T follicular helper cell (primary cell): ENCODE measurements around the gene VSTM2B.

ENCODE experiments used
- DNase-seq: peaks from one replicate; pipeline ENCODE4 v3.0.0-alpha.2; 2020; ENCODE audit warnings: low read depth

VSTM2B gene

DNA sequence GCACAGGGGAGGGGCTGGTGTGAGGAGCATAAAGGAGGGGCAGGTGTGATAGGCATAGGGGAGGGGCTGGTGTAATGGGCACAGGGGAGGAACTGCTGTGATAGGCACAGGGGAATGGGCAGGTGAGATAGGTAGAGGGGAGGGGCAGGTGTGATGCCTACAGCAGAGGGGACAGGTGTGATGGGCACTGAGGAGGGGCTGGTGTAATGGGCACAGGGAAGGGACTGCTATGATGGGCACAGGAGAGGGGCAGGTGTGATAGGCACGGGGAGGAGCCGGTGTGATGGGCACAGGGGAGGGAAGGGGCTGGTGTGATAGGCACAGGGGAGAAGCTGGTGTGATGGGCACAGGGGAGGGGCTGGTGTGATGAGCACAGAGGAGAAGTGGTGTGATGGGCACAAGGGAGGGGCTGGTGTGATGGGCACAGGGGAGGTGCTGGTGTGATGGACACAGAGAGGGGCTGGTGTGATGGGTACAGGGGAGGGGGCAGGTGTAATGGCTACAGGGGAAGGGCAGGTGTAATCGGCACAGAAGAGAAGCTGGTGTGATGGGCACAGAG lies 40.8 kb downstream of the VSTM2B start:
- no peak for DNase-seq

GRCh38 chr19:29567366-29567915 lies 41.6 kb downstream of the VSTM2B start:
- DNase-seq: no peak

GRCh38 chr19:29568036-29569025 lies 42.5 kb downstream of the VSTM2B start:
- no peak for DNase-seq

- DNase-seq: no peak
These were observed 43.5 kb downstream of the VSTM2B start for GRCh38 chr19:29569038-29569911.

DNA sequence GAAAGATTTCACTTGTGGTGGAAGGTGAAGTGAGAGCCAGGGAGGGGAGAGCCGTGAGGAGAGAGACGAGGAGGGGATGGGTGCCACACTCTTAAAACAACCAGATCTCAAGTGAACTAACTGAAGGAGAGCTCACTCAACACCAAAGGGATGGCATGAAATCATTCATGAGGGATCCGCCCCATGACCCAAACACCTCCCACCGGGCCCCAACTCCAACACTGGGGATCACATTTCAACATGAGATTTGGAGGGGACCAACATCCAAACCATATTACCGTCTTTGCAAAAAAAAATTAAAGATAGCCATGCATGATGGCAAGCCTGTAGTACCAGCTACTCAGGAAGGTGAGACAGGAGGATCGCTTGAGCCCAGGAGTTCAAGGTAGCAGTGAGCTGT lies 45.4 kb downstream of the VSTM2B start:
- DNase-seq: no peak

GRCh38 chr19:29573486-29573885 lies 47.7 kb downstream of the VSTM2B start:
- no peak for DNase-seq

GRCh38 chr19:29574510-29574909 lies 48.7 kb downstream of the VSTM2B start:
- DNase-seq: no peak

DNA sequence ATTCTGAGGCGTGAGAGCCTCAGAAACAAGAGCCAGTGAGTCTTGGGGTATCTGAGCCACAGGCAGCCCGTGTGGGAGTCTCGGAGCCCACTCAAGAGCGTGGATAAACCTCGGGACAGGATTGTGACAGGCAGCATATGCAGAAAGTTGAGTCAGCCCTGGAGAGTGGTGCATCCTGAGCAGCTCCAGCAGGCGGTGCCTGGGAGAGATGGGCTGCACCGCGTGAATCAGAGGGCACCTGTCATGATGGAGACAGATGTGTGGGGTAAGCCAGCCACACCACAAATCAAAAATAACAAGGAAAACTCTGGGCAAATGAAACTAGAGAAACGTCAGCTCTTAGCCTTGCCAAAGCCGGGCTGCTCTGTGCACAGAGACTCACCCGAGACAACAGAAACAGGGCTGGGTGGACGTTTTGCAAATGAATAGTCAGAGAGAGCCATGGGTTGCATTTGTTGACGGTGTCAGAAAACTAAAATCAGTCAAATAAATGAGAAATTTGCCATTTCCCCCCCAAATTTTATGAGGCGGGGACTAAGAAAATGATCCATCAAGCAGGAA lies 50.3 kb downstream of the VSTM2B start:
- no peak for DNase-seq

GRCh38 chr19:29576761-29577648 lies 51.2 kb downstream of the VSTM2B start:
- no peak for DNase-seq

GRCh38 chr19:29577649-29577963 lies 51.8 kb downstream of the VSTM2B start:
- DNase-seq: no peak

GRCh38 chr19:29578349-29578748 lies 52.6 kb downstream of the VSTM2B start:
- no peak for DNase-seq

GRCh38 chr19:29579308-29579910 lies 53.6 kb downstream of the VSTM2B start:
- no peak for DNase-seq

GRCh38 chr19:29581398-29581797 lies 55.6 kb downstream of the VSTM2B start:
- DNase-seq: no peak

GRCh38 chr19:29583196-29583999 lies 57.6 kb downstream of the VSTM2B start:
- DNase-seq: no peak

DNA sequence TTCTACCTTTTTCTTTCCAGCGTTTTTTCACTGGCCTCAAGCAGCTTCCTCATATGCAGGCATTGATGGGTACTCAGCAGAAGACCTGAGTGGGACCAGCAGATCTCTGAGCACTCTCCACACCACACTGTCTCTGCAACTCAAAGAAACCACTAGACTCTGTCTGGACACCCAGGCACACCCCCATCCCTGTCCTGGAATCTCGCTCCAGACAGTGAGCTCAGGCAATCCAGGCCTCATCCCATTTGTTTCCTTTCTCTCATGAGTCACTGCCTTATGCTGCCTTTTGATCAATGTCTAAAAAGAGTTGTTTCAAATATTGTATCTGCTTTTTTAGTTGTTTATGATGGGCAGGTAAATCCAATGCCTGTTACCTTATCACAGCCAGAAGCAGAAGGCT lies 60.6 kb downstream of the VSTM2B start:
- DNase-seq: no peak

DNA sequence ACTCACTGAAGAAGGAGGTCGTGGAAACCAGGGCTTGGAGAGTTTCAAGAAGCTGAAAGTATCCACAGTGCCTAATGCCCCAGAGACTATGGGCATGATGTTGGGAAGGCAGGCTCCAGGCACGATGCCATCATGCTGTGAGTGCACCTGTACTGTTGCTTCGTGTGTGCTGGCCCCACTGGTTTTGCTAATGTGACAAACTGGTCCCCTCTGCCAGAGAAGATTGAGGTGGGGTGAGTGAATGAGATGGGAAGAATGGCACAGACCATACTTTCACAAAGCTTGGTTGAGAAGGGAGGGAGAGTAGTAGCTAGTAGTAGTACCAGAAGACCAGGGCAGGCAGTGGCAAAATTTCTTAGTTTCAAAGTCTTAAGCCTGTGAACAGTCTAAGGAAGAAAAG lies 61.3 kb downstream of the VSTM2B start:
- DNase-seq: no peak

- no peak for DNase-seq
These were observed 61.8 kb downstream of the VSTM2B start for GRCh38 chr19:29587518-29587986.

DNA sequence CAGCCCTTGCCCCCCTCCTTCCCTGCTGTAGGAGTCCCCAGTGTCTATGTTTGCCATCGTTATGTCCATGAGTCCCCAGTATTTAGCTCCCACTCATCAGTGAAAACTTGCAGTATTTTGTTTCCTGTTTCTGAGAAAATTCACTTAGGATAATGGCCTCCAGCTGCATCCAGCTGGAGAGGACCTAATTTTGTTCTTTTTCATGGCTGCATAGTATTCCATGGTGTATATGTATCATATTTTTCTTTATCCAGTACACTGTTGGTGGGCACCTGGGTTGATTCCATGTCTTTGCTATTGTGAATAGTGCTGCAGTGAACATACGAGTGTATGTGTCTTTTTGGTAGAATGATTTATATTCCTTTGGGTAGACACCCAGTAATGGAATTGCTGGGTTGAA lies 62.3 kb downstream of the VSTM2B start:
- no peak for DNase-seq

DNA sequence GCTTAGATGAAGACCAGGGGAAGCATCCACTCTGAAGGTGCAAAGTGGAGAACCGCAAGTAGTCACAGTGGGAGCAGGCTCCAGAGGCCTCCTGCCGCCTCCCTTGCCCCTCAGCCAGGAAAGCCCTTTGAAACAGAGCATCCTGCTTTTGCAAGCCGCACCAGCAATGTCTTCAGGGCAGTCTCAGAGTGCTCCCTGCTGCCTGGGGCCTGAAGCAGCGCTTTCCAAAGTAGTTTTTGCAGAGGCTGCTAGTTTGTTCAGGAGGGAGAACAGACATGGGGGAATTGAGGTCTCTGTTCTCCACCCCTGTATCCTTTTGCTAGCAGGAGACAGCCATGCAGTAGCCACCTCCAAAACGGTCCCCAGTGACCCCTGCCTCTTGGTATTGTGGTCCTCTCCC lies 64.5 kb downstream of the VSTM2B start:
- DNase-seq: no peak

DNA sequence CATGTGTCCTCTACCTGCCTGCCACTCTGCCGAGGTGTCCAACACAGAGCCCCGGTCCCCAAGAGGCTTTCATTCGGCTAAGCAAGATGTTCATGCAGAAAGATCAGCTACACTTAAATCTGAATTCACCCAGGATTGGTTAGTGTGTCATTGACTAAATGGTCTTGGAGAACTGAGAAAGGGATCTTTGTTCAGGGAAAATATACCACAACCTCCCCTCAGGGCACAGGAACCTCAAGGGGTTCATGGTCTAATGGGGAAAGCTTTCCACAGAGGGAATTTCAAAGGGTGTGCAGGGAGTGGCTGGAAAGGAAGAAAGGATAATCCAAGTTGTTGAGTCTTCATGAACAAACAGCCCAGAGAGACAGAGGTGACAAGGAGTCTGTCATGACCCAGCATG lies 65.9 kb downstream of the VSTM2B start:
- DNase-seq: no peak
